CMK (cell line): ENCODE data around the gene LRWD1.
"Not testable (repeated sequence)": the region's sequence is repeated elsewhere in the genome, so short reads cannot be mapped to it uniquely, and the experiment has no call there.

ENCODE experiments used
- DNase-seq: peaks from one replicate; pipeline ENCODE4 v3.0.0-alpha.2; 2010; ENCODE audit warnings: low read depth

Gene LRWD1

DNA sequence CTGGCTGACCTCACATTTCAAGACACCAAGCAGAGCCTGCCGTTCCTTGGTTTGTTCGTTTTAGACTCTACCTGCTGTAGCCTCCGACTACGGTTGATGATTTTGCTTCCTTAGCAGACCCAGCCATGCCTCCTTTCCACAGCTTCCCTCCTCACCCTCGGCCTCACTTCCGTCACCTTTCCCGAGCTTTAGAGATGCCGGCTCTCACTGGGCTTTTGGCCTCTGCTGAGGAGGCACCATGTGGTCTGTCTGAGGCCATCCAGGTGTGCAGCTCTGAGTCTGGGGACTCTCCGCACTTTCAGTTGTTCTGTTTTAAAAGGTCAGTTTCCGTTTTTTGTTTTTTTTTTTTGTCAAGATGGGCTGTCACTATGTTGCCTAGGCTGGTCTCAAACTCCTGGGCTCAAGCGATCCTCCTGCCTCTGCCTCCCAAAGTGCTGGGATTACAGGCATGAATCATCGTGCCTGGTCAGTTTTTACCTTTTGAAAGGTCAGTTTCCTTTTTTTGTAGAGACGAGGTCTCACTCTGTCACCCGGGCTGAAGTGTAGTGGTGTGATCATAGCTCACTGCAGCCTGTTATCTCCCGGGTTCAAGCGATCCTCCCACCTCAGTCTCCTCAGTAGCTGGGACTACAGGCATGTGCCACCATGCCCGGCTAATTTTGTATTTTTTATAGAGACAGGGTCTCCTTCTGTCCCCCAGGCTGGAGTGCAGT lies 19.7 kb upstream of the LRWD1 start:
- no peak for DNase-seq

DNA sequence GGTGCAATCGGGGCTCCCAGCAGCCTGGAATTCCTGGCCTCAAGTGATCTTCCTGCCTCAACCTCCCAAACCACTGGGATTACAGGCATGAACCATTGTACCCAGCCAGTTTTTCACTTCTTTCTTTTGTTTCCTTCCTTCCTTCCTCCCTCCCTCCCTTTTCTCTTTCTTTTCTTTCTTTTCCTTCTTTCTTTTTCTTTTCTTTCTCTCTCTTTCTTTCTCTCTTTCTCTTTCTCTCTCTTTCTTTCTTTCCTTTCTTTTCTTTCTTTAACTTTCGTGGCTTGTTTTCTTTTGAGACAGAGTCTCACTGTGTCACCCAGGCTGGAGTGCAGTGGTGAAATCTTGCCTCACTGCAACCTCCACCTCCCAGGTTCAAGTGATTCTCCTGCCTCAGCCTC lies 19.1 kb upstream of the LRWD1 start:
- DNase-seq, result no peak

DNA sequence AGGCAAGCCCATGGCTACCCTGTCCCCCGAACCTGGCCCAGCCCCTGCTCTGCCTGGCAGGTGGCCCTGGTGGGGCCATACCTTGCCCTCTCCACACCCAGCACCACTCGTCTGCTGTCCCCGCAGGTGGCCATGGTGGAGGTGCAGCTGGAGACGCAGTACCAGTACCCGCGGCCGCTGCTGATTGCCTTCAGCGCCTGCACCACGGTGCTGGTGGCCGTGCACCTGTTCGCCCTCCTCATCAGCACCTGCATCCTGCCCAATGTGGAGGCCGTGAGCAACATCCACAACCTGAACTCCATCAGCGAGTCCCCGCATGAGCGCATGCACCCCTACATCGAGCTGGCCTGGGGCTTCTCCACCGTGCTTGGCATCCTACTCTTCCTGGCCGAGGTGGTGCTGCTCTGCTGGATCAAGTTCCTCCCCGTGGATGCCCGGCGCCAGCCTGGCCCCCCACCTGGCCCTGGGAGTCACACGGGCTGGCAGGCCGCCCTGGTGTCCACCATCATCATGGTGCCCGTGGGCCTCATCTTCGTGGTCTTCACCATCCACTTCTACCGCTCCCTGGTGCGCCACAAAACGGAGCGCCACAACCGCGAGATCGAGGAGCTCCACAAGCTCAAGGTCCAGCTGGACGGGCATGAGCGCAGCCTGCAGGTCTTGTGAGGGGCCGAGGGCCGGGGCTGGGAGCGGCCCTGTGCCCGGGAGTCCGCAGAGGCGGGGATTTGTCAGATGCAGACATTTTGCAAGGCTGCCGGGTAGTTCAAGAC lies 18.2 kb upstream of the LRWD1 start:
- DNase-seq, result no peak

DNA sequence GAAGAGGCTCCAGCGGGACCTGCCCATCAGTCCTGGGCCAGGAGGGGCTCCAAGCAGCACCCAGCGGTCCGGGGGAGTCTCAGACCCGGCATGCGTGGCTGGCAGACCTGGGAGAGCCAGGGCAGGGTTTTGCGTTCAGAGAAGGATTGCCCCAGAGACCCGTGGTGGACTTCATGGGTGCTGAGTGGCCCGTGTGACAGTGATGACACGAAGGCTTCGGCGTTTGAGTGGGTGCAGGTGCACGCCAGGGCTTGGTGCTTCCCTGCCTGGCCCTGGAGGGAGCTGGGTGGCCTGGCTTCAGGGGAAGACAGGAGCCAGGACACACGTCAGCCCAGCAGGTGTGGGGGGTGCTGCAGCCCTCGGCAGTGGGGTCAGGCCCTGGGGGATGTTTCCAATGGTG lies 17.5 kb upstream of the LRWD1 start:
- no peak for DNase-seq

DNA sequence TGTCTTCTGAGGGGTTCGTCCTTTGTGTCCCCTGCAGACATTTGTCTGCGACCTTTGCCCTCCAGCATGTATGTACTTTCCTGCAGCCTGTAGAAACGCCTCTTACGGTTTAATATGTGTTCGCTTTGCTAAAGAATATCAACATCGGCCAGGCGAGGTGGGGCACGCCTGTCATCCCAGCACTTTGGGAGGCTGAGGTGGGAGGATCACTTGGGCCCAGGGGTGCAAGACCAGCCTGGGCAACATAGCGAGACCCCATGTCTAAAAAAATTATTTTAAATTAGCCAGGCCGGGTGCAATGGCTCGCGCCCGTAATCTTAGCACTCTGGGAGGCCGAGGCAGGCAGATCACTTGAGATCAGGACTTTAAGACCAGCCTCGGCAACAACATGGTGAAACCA lies 15.6 kb upstream of the LRWD1 start:
- DNase-seq, result no peak

DNA sequence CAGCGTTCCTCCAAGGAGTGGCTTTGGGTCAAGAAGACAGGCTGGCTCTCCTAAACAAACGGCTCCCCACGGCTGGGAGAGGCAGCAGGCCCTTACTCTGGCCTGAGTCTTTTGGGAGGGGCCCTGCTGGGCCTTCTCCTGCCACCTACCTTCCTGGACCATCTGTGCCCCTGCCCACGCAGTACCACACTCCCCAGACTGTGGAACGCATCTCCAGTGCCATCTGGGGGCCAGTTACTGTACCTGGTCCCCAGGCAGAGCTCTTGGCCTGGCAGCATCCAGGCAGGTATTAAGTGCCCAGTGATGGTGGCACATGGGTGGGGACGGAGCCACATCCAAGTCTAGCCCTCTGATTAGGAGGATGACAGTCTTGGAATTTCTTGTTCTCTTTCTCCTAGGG lies 14.5 kb upstream of the LRWD1 start:
- DNase-seq, result no peak

DNA sequence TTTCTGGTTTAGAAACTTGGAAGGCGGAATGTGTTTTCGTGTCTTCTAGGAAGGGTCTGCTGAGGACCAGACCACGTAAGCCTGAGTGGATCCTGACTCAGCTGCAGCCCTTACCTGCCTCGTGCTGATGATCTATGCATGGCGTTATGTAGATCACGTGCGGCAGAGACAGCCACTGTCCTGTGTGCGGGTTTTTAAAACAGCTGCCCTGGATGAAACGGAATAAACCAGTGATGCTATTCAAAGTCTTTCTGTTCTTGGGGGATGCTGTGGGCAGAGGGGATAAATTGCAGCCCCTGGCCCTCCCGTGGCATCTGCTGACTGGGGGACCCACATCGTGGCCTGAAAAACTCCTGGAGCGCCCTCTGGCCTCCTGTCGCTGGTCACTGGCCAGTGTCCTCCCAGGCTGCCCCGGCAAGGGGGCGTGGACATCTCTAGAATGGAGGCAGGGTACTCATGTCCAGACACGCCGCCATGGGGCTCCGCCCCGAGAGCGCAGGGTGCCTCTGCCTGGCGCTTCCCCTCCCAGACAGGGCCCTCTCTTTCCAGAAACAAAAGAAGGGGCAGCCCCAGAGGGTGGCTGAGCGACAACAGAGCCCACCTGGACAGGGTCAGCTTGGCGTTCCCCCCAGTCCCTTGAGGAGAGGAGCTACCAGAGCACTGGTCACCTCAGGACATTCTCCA lies 13.3 kb upstream of the LRWD1 start:
- no peak for DNase-seq

DNA sequence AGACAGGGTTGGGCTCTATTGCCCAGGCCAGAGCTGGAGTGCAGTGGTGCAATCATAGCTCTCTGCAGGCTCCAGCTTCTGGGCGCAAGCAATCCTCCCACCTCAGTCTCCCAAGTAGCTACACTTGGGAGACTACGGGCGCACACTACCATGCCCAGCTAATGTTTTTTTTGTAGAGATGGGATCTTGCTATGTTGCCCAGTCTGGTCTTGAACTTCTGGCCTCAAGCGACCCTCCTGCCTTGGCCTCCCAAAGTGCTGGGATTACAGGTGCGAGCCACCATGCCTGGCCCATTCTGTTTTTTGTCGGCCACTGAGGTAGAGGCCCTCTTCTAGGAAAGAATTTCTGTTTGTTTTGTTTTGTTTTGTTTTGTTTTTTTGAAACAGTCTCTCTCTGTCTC lies 12.3 kb upstream of the LRWD1 start:
- no peak for DNase-seq

DNA sequence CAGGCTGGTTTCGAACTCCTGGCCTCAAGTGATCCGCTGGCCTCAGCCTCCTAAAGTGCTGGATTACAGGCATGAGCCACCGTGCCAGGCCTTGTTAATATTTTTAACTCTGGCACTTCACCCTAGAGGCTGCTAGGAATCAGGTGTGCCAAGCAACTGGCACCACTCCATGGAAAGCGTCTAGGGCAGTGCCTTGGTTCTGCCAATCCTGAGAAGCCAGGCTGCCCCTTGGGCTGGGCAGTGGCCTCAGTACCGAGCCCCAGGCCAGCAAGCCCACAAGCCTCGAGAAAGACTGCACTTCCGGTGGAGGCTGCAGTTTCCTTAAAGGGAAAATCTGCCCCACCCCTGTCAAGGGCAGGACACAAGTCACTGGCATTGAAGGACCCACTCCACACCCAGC lies 11.5 kb upstream of the LRWD1 start:
- no peak for DNase-seq

DNA sequence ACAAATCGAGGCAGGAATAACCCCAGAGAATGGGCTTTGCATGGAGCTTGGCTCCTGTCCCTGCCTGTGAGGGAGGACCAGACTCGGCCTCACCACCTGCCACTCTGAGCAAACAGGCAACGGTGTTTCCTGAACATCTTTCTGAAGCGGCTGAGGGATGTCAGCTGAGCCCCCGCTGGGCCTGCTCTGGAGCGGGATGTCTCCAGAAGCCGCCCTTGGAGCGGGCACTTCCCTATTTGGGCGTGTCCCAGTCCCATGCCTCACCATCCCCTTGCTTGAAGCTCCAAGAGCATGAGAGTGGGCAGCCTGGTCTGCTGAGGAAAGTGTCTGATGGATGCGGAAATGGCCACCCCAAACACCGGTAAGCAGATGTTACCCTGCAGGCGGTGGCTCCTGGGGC lies 10.3 kb upstream of the LRWD1 start:
- no peak for DNase-seq

DNA sequence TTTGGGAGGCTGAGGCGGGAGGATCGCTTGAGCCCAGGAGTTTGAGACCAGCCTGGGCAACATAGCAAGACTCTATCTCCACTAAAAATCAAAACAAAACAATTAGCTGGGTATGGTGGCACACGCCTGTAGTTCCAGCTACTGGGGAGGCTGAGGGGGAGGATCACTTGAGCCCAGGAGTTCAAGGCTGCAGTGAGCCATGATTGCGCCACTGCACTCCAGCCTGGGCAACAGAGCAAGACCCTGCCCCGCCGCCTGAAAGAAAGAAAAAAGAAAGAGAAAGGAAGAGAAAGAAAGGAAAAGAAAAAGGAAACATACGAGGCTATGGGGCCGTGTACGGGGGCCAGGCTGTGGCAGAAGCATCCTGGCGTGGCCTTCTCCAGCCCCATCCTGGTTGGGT lies 9.9 kb upstream of the LRWD1 start:
- DNase-seq, result not testable (repeated sequence)

DNA sequence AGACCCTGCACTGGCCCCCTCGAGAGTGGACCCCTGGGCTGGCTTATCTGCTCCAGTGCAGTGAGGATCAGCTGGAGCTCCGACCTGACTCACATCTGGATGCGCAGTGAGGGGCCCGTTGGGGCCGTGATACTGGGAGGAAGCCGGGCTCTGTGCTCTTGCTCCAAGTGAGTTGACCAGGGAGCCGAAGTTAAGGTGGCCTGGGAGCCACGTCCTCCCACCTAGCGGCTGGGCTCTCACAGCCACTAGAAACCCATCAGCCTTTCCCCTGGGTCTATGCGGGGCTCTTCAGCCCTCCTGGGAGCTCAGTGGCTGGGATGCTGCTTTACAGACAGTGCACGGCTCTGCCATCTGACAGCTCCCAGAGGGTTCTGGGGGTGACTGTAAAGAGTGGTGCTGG lies 9.2 kb upstream of the LRWD1 start:
- DNase-seq, result no peak

DNA sequence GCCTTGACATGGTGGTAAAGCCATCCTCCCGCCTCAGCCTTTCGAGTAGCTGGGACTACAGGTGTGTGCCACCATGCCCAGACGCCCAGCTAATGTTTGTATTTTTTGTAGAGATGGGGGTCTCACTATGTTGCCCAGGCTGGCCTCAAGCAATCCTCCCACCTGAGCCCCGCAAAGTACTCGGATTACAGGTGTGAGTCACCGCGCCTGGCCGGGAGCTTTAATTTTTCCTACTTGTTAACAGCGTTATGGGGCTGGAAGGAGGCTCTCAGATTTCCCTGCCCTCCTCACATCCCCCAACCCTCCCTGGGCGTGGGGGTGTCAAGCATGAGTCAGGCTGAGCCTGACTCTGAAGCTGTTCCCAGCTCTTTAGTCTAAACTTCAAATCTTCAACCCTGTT lies 8.5 kb upstream of the LRWD1 start:
- DNase-seq, result no peak

DNA sequence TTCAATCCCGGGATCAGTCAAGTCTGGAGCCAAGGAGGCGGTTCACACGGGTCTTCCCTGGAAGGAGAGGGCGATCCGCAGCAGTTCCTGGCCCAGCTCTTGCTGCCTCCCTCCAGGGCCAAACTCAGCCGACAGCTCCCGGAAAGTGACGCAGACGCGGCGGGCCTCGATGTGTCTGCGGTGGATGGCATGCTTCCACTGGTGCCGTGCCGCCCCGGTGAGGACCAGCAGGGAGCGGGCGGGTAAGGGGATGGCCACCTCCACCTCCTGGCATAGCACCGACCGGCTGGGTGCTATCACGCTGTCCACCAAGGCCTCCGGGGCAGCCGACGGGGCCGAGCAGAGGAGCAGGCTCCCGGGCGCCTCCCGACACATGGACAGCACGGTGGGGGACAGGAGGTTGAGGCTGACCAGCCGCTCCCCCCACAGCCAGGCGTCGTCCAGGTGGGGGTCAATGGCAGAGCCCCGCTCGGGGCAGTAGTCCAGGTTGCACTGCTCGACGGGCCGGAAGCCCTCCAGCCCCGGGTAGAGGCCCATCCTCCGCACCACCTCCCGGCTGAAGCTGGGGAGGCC lies 7.3 kb upstream of the LRWD1 start:
- no peak for DNase-seq

DNA sequence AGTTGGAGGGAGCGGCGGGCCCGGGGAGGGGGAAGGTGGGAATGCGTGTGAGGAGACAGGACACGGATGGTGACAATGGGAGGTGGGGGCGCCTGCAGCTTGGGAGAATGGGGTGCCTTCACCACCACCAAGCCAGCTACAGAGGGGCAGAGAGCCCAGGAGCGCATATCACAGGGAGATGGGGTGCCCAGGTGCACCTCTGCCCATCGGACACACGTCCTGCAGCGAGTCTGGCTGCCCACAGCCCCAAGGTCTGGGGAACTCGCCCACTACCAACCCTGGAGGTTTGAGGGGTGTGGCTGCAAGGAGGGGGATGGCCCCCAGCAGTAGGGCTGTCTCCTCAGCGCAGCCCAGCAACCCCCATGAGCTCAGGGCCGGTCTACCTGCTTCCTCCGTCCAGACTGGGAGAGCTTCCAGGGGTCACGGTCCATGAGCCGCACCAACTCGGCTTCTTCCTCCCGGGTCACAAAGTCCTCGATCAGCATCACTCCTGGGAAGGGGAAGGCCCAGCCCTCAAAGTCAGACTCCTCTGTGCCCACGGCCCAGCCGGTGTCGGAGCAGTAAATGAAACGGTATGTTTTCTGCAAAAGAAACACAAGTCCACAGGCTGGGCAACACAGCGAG lies 5.5 kb upstream of the LRWD1 start:
- DNase-seq, result no peak

DNA sequence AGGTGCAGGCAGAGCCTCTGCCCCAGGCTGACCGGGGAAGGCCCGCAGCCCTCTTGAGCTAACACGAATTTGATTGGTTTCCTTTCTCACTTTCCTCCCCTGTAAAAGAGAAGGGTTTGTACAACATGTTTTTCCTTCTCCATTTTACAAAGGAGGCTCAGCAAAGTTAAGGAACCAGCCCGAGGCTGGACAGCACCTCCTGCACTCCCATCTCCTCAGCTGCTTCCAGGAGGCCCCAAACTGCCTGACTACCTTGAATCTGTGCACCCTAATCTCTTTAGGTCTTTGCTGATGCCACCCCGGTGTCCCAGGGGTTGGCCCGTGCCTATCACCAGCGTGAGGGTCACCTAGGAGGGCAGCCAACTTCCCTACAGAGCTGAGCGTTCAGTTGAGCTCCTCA lies 4.3 kb upstream of the LRWD1 start:
- no peak for DNase-seq

DNA sequence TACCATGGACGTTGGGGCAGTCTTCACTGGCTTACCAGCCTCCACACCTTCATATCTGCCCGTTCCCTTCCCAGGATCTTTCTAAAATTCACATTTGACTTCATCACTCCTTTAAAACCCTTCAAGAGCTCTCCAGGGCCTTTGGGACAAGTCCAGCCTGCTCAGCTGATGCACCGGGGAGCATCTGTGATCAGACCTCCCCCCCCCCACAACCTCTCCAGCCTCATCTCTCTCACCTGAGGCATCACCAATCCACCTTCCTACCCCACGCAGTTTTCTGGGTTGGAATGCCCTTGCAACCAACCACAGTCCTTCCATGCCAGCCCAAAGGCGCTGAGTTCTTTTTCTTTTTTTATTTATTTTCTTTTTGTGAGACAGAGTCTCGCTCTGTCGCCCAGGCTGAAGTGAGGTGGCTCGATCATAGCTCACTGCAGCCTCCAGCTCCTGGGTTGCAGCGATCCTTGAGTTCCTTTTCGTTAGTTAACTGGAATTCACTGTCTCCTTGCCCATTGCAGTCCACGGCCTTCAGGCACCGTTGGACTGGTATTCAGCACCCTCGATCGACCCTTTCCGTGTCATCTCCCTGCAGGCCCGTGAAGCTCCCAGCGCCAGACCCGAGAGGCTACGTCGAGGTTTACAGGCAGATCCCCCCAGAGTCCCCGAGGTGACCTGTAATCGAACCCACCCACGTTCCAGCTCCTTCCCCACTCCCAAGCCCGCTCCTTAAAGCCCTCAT lies 775 bp upstream of the LRWD1 start:
- DNase-seq, result no peak

DNA sequence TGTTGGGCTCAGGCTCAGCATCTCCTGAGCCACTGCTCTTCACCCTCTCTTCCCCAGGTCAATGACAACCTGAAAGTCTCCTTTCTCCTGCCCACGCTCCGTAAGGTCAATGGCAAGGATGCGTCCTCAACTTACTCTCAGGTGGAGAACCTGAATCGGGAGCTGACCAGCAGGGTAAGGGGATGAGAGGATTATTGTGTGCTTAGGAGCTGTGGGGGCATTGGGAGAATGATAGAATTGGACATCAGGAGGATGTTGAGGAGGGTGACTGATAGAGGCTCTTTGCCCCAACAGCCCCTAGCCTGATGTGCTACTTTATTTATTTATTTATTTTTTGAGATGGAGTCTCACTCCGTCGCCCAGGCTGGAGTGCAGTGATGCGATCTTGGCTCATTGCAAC lies 1.3 kb downstream of the LRWD1 start:
- DNase-seq, result no peak

DNA sequence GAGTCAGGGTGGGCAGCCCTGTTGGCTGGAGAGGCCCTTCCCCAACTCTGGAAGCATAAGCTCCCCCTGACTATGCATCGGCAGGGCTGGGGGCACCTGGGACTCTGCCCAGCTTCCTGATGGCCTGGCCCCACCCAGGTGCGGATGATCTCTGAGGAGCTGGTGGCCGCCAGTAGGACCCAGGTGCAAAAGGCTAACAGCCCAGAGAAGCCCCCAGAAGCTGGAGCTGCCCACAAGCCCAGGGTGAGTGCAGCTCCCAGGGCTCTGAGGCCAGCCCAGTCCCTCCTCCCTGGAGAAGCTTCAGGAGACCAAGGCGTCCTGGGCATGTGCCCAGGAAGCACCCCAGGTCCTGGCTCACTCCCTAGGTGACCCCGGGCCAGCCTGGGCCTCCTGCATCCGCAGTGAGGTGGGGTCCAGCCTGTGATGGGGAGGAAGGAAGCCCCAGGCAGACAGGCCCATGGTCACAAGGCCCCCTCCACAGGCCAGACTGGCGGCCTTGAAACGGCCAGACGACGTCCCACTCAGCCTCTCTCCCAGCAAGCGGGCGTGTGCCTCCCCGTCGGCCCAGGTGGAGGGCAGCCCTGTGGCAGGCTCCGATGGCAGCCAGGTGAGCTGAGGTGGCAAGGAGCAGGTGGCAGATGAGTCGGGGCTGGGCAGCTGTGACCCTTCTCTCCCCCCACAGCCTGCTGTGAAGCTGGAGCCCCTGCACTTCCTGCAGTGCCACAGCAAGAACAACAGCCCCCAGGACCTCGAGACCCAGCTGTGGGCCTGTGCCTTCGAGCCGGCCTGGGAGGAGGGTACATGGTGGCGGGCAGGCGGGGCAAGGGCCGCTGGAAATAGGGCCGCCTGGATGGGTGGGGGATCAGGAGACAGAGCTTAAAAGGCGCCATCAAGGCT lies 3.0 kb downstream of the LRWD1 start:
- DNase-seq, result no peak

DNA sequence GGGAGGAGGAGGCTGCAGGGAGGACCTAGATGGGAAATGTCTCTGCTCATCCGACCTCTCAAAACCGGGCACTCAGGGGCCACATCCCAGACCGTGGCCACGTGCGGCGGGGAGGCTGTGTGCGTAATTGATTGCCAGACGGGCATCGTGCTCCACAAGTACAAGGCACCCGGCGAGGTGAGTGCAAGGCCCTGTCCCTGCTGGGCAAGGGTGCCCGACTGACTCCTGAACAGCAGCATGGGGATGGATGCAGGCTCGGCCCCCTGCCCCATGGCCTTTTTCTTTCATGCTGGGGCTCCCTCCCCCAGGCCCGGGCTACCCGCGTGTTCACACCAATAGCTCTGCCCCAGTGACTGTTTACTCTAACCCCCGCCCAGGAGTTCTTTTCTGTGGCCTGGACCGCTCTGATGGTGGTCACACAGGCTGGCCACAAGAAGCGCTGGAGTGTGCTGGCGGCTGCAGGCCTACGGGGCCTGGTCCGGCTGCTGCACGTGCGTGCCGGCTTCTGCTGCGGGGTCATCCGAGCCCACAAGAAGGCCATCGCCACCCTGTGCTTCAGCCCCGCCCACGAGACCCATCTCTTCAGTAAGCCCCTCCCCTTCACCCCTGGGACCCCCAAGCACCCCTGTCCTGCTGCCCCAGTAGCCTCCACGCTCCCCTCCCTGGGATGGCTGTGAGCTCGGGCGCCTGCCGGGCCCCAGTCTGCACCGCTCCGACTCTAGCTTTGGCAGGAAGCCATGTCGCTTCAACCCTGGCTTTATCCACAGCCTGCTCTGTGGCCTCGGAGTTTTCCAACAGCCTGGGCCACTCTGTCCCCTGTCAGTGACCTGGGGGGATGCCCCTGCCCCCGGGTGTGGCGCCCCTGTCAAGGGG lies 3.9 kb downstream of the LRWD1 start:
- no peak for DNase-seq
